Lower leg skin (tissue), 4 donors: Measurements from ENCODE around the gene GPSM3. TPM values are rescaled to one million over a fixed set of nuclear protein-coding genes. Genes with fewer than 3 reads are reported as not detected.
A peak's percentile ranks its signal among the peaks of the same experiment; 100 is the strongest.

ENCODE experiments used
- DNase-seq, 2 donors: peaks; one replicate each; pipeline ENCODE4 v3.0.0-alpha.2; 2019; ENCODE audit warnings: low spot score in 2 of 2
- H3K4me3 ChIP-seq: fragments of 200-600 bp; sonication (generic); 2 replicates; pipeline ENCODE4 v1.5.1; 2017; ENCODE audit warnings: mild to moderate bottlenecking, low read depth; ENCODE audit not compliant: poor library complexity, severe bottlenecking
- POLR2A ChIP-seq, 2 donors: fragments of 450-650 bp; IDR thresholded peaks; one replicate each; pipeline ENCODE4 v1.6.1; 2016 to 2017; ENCODE audit warnings: antibody characterized with exemption in 2 of 2, mild to moderate bottlenecking in 1 of 2, moderate library complexity in 1 of 2
- WGBS, 2 donors: methylation state at CpG; one replicate each; pipeline ENCODE4 v1.1.5; 2018; 5-methylcytosine and 5-hydroxymethylcytosine counted together
- intact Hi-C: fragments of 100-400 bp; cut with DNase I; formaldehyde crosslinking; loops from one replicate; pipeline ENCODE4 v1.15.0; 2023; ENCODE audit warnings: low total_unique reads
- total RNA-seq, 4 donors: library from RNA; depleted of rRNA; stranded (reverse); fragments of >200 nt; gene quantifications; one replicate each; pipeline ENCODE4 v1.1.0, GENCODE V29; 2016
- TF ChIP-seq, protein P1 (sequence below), 3 donors: fragments of 450-650 bp; IDR thresholded peaks; one replicate each; pipeline ENCODE4 v1.5.1; 2016; ENCODE audit warnings: antibody characterized with exemption in 3 of 3, mild to moderate bottlenecking in 3 of 3, moderate library complexity in 2 of 3

Gene GPSM3
- total RNA-seq, 4 donors from 2014 or later: 0.69 to 7.5 (median 4.3) TPM

DNA sequence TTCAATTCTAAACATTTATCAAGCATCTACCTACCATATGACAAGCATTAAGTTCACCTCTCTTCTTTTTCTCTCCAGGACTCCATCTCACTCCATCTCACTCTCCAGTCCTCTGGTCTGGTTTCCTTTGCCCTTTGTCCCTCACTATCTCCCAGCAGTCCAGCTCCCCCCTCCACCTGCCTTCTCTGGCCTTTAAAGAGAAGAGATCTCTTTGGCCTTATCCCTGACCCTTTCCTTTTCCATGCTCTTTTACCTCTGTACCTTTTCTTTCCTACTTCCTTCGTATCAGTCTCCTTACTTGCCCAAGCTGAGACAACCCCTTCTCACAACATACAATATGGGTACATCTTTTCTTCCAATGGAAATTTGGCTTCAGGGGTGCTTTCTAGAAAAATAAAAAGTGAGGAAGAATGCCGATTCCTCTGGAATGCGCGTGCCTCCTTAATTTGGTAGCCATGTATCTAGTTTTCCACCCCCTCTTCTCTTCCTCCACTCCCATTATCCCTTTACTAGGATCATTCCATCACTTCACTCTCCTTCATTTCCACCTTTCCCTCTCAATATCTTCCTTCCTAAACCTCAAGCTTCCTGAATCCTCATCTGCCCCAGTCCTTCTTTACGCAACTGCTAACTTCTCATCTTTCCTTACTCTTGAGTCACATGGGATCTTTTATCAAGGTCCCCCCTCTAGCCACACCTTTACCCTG lies 15.8 kb downstream of the GPSM3 start:
- H3K4me3 ChIP-seq: no peak overlapping the region
- intact Hi-C loops: no loop called here
- no peak for DNase-seq
- TF ChIP-seq, protein P1, sequence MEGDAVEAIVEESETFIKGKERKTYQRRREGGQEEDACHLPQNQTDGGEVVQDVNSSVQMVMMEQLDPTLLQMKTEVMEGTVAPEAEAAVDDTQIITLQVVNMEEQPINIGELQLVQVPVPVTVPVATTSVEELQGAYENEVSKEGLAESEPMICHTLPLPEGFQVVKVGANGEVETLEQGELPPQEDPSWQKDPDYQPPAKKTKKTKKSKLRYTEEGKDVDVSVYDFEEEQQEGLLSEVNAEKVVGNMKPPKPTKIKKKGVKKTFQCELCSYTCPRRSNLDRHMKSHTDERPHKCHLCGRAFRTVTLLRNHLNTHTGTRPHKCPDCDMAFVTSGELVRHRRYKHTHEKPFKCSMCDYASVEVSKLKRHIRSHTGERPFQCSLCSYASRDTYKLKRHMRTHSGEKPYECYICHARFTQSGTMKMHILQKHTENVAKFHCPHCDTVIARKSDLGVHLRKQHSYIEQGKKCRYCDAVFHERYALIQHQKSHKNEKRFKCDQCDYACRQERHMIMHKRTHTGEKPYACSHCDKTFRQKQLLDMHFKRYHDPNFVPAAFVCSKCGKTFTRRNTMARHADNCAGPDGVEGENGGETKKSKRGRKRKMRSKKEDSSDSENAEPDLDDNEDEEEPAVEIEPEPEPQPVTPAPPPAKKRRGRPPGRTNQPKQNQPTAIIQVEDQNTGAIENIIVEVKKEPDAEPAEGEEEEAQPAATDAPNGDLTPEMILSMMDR (IDR thresholded peaks at IDR 0.05): no peak
- no peak for TF ChIP-seq POLR2A (IDR thresholded peaks at IDR 0.05)
- WGBS, 2 donors: 13 to 14% methylated on average over 5 of the region's 5 CpGs

DNA sequence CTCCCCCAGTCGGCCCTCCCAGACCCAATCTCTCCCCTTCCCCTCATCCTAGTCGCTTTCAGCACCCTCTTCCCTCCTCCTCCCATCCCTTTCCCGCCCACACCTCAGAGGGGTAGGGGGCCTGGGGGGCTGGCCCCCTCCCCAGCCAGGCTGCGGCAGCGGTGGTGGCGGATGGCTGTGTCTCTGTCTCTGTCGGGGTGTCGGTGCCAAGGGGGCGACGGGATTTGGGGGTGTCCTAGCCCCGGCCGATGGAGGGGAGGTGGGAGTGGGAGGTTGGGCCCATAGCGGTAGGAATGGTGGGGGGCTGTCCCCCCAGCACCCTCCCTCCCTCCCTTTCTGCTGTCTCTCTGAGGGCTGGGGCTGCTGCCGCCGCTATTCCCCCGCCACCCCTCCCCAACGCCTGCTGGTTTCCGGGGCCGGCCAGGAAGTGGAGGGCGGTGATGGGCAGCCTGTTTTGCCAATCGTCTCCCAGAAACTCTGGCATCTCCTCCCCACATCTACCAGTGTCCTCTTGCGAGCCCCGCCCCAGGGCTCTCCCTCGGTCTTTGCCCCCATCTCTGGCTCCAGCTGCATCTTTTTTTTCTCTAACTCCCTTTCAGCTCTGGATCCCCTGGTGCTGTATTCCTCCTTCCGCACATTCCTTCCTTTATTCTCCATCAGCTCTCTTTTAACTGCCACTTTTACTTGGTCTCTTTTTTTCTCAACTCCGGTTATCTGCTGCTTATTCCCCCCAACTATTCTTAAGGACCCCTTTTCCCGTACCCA lies 16.6 kb downstream of the GPSM3 start, which contains the start of gene AGPAT1:
TSS of gene AGPAT1 (minus strand) at position 374 of the 765 bp plus-strand sequence. CDS start 4,588 bp downstream, outside the sequence.
- TF ChIP-seq, protein P1 (IDR thresholded peaks at IDR 0.05): no peak
- peak in 1 of 2 donors; percentile 39 for TF ChIP-seq POLR2A (IDR thresholded peaks at IDR 0.05)
- H3K4me3 ChIP-seq: peak within 1 kb of the TSS; percentile 77
- WGBS, 2 donors: 0 to 1% methylated on average over 24 to 27 of the region's 27 CpGs
- peak; percentile 96 to 99 for DNase-seq
- intact Hi-C loops: no loop called here

DNA sequence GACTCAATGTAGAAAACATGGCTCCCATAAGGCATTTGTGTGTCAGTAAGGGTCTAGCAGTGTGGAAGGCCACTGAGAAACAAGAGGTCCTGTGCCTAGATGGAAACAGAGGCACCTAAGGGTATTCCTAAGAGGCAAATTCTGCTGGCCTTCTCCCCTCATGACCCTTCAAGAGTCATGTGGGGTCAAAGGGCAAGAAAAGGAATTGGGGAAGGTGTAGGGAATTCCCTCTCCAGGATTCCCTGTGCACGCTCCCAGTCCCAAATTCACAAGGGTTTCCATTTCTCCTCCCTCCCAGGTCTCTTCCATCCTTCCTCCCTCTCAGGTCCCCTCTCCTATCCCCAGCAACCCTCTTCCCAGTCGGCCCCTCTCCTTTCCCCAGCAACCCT lies 17.1 kb downstream of the GPSM3 start:
- 6 to 16% methylated on average over 2 of the region's 2 CpGs for WGBS, 2 donors

DNA sequence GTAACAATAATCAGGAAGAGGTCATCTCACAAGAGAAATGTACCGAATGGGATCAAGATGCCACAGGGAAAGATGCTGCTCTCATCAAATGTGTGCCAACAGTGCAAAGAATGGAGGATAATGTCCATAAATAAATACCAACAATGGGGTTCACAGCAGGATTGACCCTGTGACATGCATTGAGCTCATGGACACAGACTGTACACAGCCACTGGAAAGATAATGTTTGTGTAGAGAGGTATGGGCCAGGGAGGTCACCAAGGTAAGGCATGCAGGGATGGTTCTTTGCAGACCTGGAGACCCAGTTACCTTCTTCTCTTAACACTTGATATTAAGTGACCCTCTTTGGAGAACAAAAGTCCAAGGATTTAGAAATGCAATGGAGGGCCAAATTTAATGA lies 18.0 kb downstream of the GPSM3 start:
- WGBS, 2 donors: 75 to 88% methylated on average over 1 of the region's 1 CpG
- no peak for TF ChIP-seq POLR2A (IDR thresholded peaks at IDR 0.05)
- TF ChIP-seq, protein P1 (IDR thresholded peaks at IDR 0.05): no peak
- no peak for DNase-seq
- no peak overlapping the region for H3K4me3 ChIP-seq
- intact Hi-C loops: no loop called here

More for the DNA sequence above, 17.1 kb downstream of the GPSM3 start:
- no peak for DNase-seq
- peak overlapping the region; percentile 77 for H3K4me3 ChIP-seq
- TF ChIP-seq POLR2A (IDR thresholded peaks at IDR 0.05): no peak
- TF ChIP-seq, protein P1 (IDR thresholded peaks at IDR 0.05): no peak
- intact Hi-C loops: no loop called here

DNA sequence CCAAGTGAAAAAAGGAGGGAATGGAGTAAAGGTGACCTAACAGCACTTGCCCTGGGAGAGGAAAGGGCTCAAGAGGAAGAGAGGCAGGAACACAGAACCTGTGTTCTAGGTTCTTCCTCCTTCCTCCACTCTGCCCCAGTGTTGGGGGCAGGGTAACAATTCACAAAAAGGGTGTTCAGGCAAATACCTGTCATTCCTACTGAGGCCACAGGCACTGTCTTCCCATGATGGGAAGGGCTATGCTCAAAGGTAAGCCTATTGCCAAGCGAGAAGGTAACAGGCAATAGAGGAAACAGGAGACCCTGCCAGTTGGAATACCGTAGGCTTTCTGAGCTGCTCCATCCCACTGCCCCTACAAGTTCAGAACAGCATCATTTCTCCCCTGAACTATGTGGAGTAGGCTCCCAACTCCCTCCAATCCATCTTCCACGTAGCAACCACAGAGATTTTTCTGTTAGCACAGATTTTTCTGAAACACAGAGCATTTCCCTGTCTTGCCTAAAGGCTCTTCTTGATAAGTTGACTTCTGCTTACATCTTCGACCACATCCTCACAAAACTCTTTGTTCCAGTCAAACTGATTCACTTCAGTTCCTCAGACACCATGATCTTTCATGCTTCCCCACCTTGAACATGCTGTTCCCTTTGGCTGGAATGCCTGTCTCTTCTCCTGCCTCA lies 19.3 kb downstream of the GPSM3 start:
- no peak for TF ChIP-seq POLR2A (IDR thresholded peaks at IDR 0.05)
- TF ChIP-seq, protein P1 (IDR thresholded peaks at IDR 0.05): no peak
- H3K4me3 ChIP-seq: no peak overlapping the region
- intact Hi-C loops: no loop called here
- no peak for DNase-seq
- WGBS, 2 donors: 50 to 51% methylated on average over 4 of the region's 4 CpGs
